Right kidney (tissue), 9 donors: Measurements from ENCODE around the gene NEURL1B.
"Not testable (repeated sequence)": the region's sequence is repeated elsewhere in the genome, so short reads cannot be mapped to it uniquely, and the experiment has no call there.

Source experiments
- DNase-seq: peaks from one replicate; pipeline ENCODE4 v3.0.0-alpha.2; 2016
- long read RNA-seq, 8 donors: transcript quantifications; one replicate each; lab custom pipeline, GENCODE V29; 2026

The NEURL1B gene, protein sequence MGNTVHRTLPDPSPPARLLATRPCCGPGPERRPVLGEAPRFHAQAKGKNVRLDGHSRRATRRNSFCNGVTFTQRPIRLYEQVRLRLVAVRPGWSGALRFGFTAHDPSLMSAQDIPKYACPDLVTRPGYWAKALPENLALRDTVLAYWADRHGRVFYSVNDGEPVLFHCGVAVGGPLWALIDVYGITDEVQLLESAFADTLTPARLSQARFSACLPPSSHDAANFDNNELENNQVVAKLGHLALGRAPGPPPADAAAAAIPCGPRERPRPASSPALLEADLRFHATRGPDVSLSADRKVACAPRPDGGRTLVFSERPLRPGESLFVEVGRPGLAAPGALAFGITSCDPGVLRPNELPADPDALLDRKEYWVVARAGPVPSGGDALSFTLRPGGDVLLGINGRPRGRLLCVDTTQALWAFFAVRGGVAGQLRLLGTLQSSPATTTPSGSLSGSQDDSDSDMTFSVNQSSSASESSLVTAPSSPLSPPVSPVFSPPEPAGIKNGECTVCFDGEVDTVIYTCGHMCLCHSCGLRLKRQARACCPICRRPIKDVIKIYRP
- long read RNA-seq, donor 1, full-length matches to known transcripts = 2 of 2 reads
- long read RNA-seq, donor 1, partial matches to known transcripts = 0 of 2 reads
- long read RNA-seq, donor 1, other reads (novel, unspliced or antisense) = 0 of 2 reads
- long read RNA-seq, donor 2, full-length matches to known transcripts = 1 of 1 reads
- long read RNA-seq, donor 2, partial matches to known transcripts = 0 of 1 reads
- long read RNA-seq, donor 2, other reads (novel, unspliced or antisense) = 0 of 1 reads
- long read RNA-seq, donor 3, full-length matches to known transcripts = 1 of 1 reads
- long read RNA-seq, donor 3, partial matches to known transcripts = 0 of 1 reads
- long read RNA-seq, donor 3, other reads (novel, unspliced or antisense) = 0 of 1 reads
- long read RNA-seq, donor 4 = 0 reads
- long read RNA-seq, donor 5, full-length matches to known transcripts = 1 of 1 reads
- long read RNA-seq, donor 5, partial matches to known transcripts = 0 of 1 reads
- long read RNA-seq, donor 5, other reads (novel, unspliced or antisense) = 0 of 1 reads
- long read RNA-seq, donor 6, full-length matches to known transcripts = 1 of 1 reads
- long read RNA-seq, donor 6, partial matches to known transcripts = 0 of 1 reads
- long read RNA-seq, donor 6, other reads (novel, unspliced or antisense) = 0 of 1 reads
- long read RNA-seq, donor 7, full-length matches to known transcripts = 1 of 1 reads
- long read RNA-seq, donor 7, partial matches to known transcripts = 0 of 1 reads
- long read RNA-seq, donor 7, other reads (novel, unspliced or antisense) = 0 of 1 reads
- long read RNA-seq, donor 8 = 0 reads

DNA sequence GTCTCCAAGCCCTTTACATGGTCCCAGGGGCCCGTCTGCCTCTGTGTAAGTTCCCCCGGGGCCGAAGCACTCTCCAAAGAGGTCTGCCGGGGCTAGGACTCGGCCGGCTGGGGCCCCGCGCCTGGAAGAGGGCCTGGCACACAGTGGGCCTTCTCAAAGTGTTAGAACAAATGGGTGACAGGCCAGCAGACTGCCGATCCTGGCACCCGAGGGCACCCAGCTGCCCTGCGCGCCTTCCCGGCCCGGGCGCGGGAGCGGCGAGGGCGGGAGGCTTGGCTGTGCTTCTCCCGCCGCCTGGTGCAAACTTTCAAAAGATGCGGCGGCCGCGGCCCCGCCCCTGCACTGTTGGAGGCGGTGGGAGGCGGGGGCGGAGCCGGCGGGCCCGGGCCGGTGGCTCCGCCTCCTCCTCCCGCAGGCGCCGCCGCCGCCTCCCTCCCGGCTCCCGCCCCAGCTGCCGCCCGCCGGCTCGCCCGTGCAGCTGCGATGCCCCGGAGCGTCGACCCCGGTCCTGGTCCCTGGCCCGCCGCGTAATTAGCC, at the start of gene NEURL1B:
TSS of gene NEURL1B (plus strand) at position 442 of the 537 bp plus-strand sequence. CDS start 144 bp downstream, outside the sequence.
- no peak for DNase-seq

DNA sequence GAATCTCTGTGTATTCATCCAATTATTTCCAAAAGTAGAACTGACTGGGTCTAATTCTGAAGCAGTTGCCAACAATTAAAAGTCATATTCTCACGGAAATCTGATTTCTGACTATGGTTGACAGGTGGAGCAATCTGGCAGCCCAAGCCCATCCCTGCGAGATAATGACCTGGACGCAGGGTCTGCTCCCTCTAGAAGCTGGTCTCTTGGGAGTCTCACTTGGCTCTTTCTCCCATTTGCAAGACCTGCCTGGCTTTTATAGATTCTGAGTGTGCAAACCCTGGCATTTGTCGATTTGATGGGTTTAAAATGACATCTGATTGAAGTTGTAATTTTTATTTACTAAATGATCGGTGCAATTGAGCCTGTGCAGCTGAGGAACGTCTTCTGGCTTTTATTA, 49.4 kb upstream of the NEURL1B start:
- DNase-seq = no peak

DNA sequence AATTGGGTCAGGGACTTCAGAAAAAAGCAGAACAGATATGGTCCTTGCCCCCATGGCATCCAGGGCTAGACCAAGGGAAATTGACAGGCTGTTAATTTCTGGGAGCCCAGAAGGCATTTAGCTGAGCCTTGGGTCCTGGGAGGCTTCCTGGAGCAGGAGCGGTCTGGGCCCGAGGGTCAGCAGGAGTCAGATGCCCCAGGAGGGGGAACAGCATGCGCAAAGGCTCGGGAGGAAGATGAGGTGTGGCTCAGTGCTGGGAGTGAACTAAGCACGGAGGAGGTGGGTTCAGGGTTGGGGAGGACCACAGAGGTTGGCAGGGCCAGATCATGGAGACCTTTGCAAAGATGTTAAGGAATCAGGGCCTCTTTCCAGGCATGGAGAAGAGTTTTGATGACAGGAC, 48.2 kb upstream of the NEURL1B start:
- no peak for DNase-seq

DNA sequence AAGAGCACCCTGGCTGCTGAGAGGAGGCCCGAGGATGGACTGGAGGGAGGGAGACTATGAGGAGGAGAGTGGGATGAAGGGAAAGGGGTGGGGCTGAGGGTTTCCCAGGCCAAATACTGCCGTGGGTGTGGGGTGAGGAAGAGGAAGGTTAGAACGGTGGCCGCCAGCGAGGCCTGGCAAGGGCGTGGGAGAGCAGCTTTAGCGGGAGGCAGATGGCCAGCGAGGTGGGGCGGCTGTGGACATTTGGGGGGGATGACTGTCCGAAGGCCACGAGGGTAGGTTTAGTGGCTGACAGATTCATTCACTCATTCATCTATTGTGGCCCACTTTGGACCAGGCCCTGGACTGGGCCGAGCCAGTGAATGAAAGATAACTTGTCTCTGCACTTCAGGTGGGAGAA, 47.8 kb upstream of the NEURL1B start:
- DNase-seq = no peak

DNA sequence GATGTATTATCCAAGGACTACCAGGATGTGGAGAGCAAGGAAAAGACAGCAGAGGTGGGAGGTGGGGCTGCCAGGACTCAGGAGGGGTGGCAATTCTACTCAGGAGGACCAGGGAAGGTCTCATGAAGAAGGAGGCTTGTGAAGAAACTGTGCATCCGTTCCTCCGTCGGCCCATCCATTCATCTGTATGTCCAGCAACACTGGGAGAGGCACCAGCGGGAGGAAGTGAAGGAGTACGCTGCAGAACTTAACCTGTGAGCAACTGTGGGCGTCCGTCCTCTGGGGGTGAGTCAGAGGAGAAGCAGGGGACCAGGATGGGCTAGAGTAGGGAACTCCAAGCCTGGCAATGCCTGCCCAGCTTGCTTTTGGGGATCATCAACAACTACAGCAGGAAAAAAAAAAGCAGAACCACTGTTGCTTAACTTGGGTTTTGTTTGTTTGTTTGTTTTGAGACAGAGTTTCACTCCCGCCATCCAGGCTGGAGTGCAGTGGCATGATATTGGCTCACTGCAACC, 47.3 kb upstream of the NEURL1B start:
- no peak for DNase-seq

DNA sequence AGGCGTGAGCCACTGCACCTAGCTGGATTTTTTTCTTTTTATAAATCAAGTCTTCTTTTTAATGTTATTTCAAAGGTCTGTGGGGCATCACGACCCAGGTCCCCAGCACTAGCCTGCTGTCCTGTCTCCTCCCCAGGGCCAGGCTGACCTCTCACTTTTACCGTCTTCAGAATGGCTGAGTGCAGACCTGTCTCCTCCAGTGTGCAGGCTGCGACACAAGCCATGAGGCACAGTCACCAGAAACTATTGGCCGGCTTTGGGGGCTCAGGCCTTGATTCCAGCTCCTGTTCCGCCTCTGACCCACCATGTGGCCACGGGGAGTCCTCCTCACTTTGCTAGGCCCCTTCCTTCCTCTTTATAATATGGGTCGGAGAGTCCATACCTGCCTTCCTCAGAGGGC, 46.6 kb upstream of the NEURL1B start:
- no peak for DNase-seq

DNA sequence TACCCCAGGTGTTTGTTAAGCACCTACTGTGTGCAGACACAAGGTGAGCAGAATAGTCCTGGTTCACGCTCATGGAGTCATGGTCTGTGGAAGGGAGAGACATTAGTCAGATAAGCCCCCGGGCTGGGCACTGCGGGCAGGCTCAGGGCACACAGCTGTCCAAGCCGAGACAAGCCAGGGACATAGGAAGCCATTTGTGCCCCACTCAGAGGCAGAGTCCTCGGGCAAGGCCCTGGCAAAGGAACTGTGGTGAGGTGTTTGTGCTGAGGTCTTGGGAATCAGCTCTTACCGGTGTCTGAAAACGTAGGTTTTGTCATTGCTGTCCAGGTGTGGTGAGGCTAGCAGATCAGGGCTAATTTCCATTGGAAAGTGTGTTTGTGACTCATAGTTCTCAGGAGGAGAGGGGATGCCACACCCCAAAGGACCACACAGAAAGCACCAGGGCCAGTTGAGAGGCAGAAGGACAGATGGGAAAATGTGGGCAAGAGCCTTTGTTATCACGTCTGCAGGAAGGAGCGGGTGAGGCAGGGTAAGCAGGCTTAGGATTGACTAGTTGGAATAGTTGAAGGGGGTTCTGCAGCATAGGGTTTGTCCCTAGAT, 46.1 kb upstream of the NEURL1B start:
- no peak for DNase-seq

DNA sequence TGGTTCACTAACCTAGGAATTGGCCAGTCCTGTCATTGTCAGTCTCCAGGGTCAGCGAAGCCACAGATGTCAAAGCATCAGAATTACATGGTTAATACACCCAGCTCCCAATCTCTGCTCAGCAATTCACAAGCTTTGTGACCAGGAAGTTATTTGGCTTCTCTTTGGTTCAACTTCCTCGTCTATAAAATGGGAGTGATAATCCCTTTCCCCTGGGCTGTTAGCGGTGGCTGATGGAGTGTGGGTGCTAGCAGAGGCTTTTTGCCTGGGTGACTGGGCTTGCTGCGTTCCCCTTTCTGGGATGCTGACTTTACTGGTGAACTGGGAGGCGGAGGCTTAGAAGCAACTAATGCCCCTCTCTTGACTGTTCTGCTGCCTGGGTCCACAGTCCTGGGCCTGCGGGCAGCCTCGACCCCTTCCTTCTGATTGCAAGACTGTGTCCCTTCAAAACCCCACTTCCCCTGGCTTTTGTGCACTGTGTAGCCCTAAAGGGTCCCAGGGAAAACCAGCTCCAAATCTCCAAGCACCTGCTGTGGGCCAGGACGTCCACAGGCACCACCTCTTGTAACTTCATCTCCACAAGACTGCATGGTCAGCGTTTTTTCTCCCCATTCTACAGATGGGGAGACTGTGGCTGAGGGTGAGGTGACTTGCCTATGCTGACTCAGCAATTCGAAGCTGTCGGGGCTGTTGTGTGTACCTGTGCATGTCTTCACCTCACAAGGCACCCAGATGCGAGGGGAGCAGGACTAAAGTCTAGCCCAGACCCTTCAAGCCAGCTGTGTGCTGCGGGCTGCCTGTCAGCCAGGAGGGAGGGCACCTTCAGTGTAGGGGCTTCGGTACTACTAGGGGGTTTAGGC, 45.2 kb upstream of the NEURL1B start:
- no peak for DNase-seq

DNA sequence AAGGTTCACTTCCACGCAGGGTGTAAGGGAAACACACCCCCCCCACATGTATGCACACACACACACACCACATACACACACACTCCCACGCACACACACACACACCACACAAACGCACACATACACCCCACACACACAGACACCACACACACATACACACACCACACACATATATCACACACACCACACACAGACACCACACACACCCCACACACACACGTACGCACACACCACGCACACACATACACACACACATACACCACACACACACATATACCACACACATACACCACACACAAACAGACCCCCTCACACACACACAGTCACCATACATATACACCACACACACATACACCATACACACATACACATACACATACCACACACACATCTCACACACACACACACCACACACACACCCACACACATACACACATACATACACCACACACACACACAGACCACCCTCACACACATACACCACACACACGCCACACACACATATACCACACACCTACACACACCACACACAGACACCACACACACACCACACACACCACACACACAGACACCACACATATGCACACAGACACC, 44.3 kb upstream of the NEURL1B start:
- DNase-seq = no peak

DNA sequence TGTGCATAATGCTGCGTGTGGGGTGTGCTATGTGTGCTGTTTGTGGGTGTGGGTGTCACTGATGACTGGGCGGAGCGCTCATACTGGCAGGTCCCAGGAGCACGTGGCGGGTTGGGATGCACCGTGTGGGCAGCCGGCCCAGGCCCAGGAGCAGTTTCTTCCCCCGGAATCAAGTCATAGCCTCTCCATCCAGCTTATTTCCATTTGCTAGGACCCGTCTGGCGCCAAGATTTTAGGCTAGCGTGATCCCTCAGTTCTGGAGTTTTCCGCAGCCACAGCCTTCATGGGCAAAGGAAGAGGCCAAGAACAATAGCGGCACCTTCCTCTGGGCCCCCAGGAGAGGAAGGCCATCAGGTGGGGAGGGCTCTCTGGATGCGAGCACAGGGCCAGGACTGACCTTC, 43.3 kb upstream of the NEURL1B start:
- DNase-seq = no peak

DNA sequence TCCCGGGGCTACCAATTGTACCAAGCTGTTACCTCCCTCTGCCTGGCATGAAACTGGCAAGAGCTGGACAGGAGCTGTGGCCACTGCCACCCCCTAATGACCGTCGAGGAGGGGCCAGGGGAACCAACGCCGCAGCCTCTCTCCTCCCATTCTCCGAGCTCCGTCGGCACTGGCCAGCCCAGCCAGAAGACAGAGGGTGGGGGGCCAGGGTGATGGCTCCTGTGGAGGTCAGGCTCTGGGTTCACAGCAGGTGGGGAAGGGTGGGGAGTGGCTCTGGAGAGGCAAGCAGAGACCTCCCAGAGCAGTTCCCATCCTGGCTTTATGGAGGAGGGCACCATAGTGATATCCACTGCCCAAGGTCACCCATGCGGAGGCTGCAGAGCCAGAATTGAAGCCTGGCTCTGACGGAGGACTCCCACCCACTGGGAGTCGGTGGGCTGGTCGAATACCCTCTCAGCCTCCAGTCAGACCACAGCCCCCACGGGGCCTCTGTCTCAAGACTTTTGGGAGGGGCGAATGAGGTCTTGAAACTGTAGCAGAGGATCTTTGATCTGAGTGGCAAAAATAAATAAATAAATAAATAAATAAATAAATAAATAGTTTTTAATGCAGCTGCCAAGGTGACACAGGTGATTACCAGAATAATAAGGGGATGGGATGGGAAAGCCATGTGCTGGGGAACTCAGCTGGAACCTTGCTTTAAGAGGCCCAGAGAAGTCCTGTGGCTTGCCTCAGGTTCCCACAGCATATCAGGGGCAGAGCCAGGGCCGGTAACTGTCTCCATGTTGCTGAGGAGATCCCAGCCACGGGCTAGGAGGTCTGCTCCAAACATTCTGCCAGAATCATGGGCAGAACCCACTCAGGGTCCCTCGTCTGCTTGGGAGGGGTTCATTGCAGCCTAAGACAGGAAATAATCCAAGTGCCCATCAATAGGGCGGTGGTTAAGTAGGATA, 42.5 kb upstream of the NEURL1B start:
- no peak for DNase-seq

DNA sequence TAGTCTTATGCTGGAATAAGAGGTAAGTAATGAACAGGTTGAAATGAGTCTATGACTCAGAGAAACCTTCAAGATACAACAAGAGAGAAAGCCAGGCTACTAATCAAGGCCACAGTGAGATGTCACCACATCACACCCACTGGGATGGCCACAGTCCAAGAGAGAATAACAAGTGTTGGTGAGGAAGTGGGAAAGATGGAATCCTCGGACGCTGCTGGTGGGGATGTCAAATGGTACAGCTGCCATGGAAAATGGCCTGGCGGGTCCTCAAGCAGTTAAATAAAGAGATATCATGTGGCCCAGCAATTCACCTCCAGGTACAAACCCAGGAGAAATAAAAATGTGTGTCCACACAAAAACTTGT, 41.9 kb upstream of the NEURL1B start:
- DNase-seq = no peak

DNA sequence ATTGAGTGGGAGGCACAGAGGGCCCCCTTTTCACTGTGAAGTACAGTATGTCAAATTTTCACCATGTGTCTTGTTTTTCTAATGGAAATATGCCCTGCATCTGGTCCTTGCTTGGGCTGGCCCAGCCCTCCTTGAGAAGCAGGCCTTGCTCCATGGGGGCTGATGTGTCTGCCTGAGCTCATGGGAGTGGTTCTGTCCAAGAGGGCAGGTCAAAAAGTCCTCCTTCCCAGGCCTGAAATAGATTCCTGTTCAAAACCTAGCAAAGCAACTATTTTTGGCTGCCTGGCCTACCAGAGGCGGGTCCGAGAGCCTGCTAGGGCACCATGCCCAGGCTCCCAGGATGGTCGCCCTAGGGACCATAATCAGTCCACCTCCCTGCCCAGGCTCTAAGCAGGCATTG, 40.5 kb upstream of the NEURL1B start:
- no peak for DNase-seq

DNA sequence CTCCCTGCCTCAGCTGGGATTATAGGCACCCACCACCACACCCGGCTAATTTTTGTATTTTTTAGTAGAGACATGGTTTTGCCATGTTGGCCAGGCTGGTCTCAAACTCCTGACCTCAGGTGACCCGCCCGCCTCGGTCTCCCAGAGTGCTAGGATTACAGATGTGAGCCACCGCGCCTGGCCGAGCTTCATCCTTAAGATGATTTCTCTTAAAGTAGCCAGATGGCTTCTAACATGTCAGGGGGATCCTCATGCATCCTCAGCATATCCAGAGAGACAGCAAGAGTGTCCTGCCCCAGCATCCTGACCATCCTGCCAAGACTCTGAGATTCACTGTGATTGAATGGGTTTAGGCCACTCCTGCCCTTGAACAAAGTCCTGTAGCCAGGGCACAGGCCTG, 39.5 kb upstream of the NEURL1B start:
- DNase-seq = not testable (repeated sequence)

DNA sequence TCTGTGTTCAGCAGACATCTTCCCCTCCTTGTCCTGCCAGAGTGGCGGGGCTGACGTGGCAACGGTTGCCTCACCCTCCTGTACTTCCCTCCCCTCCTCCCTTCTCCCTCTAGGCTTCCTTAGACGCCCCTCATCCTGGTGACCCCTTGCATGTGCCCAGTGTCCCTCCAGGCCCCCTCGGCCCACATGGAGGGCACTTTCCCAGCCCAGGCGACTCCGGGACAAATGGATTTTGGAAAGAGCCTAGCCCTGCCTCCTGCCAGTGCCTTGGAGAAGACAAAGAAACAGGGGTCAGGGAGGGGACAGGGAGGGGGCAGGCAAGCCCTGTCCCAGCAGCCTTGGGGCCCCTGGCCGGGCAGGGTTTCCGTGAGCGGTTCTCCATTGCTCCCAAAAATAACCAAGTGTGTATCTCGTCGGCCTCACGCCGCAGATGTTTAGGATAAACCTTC, 38.3 kb upstream of the NEURL1B start:
- peak; percentile 35 for DNase-seq

DNA sequence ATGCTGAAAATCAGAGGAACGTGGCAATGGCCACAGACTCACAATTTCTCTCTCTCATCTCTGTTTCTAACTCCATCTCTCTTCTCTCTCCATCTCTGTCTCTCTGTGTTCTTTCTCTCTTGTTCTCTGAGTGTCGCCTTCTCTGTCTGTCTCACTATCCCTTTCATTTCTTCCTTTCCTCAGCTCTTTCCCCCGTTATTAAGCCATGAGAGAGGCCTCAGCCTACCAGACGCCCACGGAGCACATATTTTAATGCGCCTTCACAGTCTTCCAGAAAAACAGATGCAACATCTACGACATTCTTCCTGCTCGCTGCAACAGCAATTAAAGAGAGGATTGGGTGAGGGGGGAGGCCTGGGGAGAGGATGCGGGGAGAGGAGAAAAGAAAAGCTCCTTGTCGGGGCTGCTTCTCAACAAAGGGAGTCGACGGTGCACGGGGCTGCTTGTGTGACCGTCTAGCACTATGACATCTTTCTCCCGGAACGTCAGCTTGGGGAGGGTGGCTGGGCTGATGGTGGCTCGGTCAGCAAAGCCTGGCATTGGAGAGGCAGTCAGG, 37.7 kb upstream of the NEURL1B start:
- DNase-seq = peak; percentile 51

DNA sequence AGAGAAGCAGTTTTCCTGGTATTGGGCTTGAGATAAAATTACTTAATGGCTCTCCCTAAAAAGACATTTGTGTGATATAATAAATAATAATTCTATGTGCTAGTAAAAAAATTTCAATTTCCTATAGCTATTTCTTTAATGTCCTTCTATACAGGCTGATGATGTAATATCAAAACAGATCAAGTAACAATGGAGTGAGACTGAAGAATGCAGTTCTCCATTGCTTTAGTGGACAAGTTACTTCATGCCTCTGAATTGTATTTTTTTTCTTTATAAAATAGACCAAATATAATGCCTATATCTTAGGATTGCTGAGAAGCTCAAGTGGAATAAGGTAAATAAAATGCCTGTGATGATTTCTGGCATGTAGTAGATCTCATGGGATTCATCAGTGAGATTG, 35.6 kb upstream of the NEURL1B start:
- no peak for DNase-seq

DNA sequence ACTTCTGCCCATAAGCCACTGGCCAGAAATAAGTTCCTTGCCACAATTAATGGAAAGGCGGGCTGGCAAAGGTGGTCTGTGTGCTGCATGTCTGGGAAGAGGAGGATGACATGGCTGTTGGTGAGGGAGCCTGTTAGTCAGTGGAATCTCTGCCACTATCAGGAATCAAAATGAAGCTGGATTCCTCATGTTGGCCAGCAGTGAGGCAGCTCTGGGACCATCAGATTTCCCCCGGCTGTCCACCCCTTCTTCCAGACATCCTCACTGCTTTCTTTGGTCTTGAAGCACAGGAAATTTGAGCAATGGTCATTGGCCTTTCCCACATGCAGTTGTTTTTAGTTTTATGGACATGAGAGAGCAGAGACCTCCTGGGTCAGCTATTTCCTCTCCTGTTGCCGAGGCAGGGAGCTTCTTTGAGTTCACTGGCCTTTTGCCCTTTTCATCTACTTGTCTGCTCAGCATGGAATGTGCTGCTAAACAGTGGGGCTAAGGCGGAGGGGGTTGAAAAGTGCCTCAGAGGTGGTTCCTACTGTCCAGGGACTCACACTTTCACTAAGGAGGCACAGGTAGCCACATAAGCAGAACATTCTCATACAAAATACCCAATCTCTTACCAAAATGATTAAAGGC, 34.8 kb upstream of the NEURL1B start:
- no peak for DNase-seq
